Natural killer cell (primary cell): ENCODE data around the gene SLC17A1. TPM values are rescaled to one million over a fixed set of nuclear protein-coding genes. Genes with fewer than 3 reads are reported as not detected.

Source experiments
- ATAC-seq, 3 donors: fragments of 150-1000 bp in 2 of 3; fragments of 200-7000 bp in 1 of 3; cut with Tn5 transposase; 1 replicate in 1 of 3; 2 replicates in 2 of 3; pipeline ENCODE4 v1.10.0; 2021; ENCODE audit warnings: mild to moderate bottlenecking in 2 of 3, moderate library complexity in 2 of 3
- DNase-seq, 2 donors: peaks; one replicate each; pipeline versions ENCODE4 v3.0.0 to v3.0.0-alpha.2; 2013 to 2021; ENCODE audit warnings: mixed read lengths in 1 of 2
- H3K27ac ChIP-seq: one replicate; pipeline ENCODE4 v1.5.1; 2013; ENCODE audit warnings: mild to moderate bottlenecking, low read length
- H3K27me3 ChIP-seq: one replicate; pipeline ENCODE4 v1.6.1; 2013; ENCODE audit warnings: low read length; ENCODE audit not compliant: control insufficient read depth, insufficient read depth
- H3K36me3 ChIP-seq: one replicate; pipeline ENCODE4 v1.6.1; 2013; ENCODE audit warnings: low read length; ENCODE audit not compliant: control insufficient read depth, insufficient read depth
- H3K4me1 ChIP-seq: one replicate; pipeline ENCODE4 v1.6.1; 2013; ENCODE audit warnings: low read length; ENCODE audit not compliant: control insufficient read depth, insufficient read depth
- H3K4me3 ChIP-seq: one replicate; pipeline ENCODE4 v1.5.1; 2013; ENCODE audit warnings: low read length
- H3K9me3 ChIP-seq: one replicate; pipeline ENCODE4 v1.6.1; 2013; ENCODE audit warnings: low read length; ENCODE audit not compliant: control insufficient read depth, insufficient read depth
- H3K27ac Mint-ChIP-seq, 2 donors: one replicate each; pipeline ENCODE4 v1.8.0; 2022; ENCODE audit warnings: mild to moderate bottlenecking in 2 of 2, mixed read lengths in 2 of 2, moderate library complexity in 1 of 2
- H3K27me3 Mint-ChIP-seq, 2 donors: one replicate each; pipeline ENCODE4 v1.8.0; 2022; ENCODE audit warnings: low read depth in 2 of 2, mixed read lengths in 2 of 2
- H3K36me3 Mint-ChIP-seq: one replicate; pipeline ENCODE4 v1.8.0; 2022; ENCODE audit warnings: mixed read lengths
- H3K4me1 Mint-ChIP-seq, 2 donors: one replicate each; pipeline ENCODE4 v1.8.0; 2022; ENCODE audit warnings: mixed read lengths in 2 of 2
- H3K4me3 Mint-ChIP-seq: one replicate; pipeline ENCODE4 v1.8.0; 2022; ENCODE audit warnings: mild to moderate bottlenecking, moderate library complexity, mixed read lengths
- H3K9me3 Mint-ChIP-seq, 2 donors: one replicate each; pipeline ENCODE4 v1.8.0; 2022; ENCODE audit warnings: mixed read lengths in 2 of 2
- WGBS: methylation state at CpG from one replicate; pipeline ENCODE4 v1.1.7; 2013; ENCODE audit warnings: missing lambda C conversion rate; ENCODE audit not compliant: insufficient coverage; 5-methylcytosine and 5-hydroxymethylcytosine counted together
- intact Hi-C: fragments of 100-400 bp; cut with micrococcal nuclease; formaldehyde crosslinking; loops from one replicate; pipeline ENCODE4 v1.14.2; 2022
- total RNA-seq, 4 donors: library from RNA; stranded (reverse); fragments of 120-200 nt in 1 of 4; gene quantifications; one replicate each; pipeline versions ENCODE4 v1.2.3 to v1.2.4, GENCODE V29; 2013 to 2022
- TF ChIP-seq, protein P1 (sequence below): fragments of 200-600 bp; IDR thresholded peaks from one replicate; pipeline ENCODE4 v1.8.0; 2022; ENCODE audit warnings: antibody characterized with exemption

Gene SLC17A1
- total RNA-seq, 3 donors from 2014 or later (not counting 1 experiment from before 2014, with no cell fraction given): 0.27 to 0.71 (median 0.50) TPM

DNA sequence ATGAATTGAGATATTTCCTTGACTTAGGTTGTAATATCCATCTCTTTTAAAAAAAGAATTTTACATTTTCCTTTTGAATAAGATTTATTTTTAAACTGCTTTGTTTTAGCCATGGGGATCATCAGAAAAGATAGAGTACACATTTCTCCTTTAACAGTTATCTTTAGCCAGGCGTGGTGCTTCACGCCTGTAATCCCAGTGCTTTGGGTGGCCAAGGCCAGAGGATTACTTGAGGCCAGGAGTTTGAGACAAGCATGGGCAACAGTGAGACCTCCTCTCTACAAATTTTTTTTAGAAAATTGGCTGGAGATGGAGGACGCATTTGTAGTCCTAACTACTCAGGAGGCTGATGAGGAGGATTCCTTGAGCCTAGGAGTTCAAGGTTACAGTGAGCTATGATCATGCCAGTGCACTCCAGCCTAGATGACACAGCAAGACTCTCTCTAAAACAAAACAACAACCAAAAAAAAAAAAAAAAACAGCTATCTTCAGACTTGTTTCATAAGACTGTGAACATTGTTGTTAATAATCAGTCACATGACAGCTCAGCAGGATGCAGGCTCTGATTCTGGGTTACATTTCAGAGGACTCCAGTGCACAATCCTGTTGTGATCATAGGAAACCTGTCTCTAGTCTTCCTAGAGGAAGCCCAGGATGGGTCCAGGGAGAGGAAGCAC lies 44.2 kb upstream of the SLC17A1 start:
- 98% methylated on average over 3 of the region's 3 CpGs for WGBS
- H3K27ac Mint-ChIP-seq: no peak overlapping the region

DNA sequence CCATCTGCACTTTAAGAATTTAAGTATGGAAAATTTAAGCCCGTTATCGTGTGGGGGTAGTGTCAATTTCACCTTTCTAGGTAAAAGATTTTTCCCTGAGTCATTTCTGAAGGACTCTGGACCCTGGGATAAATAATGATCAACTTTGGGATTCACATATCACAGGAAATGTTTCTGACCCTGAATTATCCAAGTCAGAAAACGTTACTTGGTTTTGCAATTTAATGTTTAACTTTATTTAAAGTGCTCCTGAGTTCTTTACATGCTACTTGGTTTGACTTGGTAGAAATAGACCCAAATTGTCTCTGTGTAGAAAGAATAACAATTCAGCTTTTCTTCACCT lies 43.7 kb upstream of the SLC17A1 start:
- no peaks in the 10 kb centered on the region for H3K27me3 ChIP-seq
- Mint-ChIP-seq H3K36me3 (no peaks in the 10 kb centered on the region), H3K9me3 (no peaks in the 10 kb centered on the region), H3K4me3 (no peak overlapping the region), H3K27me3 (peaks cover 0 to 3% of the 10 kb centered on the region in 2 donors), H3K27ac (peak overlapping the region in 1 of 2 donors; percentile 76), H3K4me1 (peaks cover 21 to 22% of the 10 kb centered on the region in 2 donors)
- TF ChIP-seq, protein P1, sequence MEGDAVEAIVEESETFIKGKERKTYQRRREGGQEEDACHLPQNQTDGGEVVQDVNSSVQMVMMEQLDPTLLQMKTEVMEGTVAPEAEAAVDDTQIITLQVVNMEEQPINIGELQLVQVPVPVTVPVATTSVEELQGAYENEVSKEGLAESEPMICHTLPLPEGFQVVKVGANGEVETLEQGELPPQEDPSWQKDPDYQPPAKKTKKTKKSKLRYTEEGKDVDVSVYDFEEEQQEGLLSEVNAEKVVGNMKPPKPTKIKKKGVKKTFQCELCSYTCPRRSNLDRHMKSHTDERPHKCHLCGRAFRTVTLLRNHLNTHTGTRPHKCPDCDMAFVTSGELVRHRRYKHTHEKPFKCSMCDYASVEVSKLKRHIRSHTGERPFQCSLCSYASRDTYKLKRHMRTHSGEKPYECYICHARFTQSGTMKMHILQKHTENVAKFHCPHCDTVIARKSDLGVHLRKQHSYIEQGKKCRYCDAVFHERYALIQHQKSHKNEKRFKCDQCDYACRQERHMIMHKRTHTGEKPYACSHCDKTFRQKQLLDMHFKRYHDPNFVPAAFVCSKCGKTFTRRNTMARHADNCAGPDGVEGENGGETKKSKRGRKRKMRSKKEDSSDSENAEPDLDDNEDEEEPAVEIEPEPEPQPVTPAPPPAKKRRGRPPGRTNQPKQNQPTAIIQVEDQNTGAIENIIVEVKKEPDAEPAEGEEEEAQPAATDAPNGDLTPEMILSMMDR: no peak
- no peak overlapping the region for H3K27ac ChIP-seq
- WGBS: 92% methylated on average over 2 of the region's 3 CpGs
- DNase-seq: no peak
- intact Hi-C loops: no loop called here
- H3K4me3 ChIP-seq: no peak overlapping the region
- no peaks in the 10 kb centered on the region for H3K9me3 ChIP-seq
- H3K36me3 ChIP-seq: no peaks in the 10 kb centered on the region
- peaks cover 6% of the 10 kb centered on the region for H3K4me1 ChIP-seq
- ATAC-seq: no peak

More for the DNA sequence above, 44.2 kb upstream of the SLC17A1 start:
- Histone ChIP-seq H3K4me1 (peaks cover 6% of the 10 kb centered on the region), H3K36me3 (no peaks in the 10 kb centered on the region), H3K27me3 (no peaks in the 10 kb centered on the region), H3K4me3 (no peak overlapping the region), H3K9me3 (no peaks in the 10 kb centered on the region), H3K27ac (no peak overlapping the region)
- DNase-seq: no peak
- H3K4me1 Mint-ChIP-seq: peaks cover 21 to 22% of the 10 kb centered on the region in 2 donors
- intact Hi-C loops: no loop called here
- H3K9me3 Mint-ChIP-seq: no peaks in the 10 kb centered on the region
- TF ChIP-seq, protein P1: no peak
- H3K4me3 Mint-ChIP-seq: no peak overlapping the region
- no peaks in the 10 kb centered on the region for H3K36me3 Mint-ChIP-seq
- ATAC-seq: peak in 1 of 3 donors; percentile 18
- peaks cover 0 to 3% of the 10 kb centered on the region in 2 donors for H3K27me3 Mint-ChIP-seq

DNA sequence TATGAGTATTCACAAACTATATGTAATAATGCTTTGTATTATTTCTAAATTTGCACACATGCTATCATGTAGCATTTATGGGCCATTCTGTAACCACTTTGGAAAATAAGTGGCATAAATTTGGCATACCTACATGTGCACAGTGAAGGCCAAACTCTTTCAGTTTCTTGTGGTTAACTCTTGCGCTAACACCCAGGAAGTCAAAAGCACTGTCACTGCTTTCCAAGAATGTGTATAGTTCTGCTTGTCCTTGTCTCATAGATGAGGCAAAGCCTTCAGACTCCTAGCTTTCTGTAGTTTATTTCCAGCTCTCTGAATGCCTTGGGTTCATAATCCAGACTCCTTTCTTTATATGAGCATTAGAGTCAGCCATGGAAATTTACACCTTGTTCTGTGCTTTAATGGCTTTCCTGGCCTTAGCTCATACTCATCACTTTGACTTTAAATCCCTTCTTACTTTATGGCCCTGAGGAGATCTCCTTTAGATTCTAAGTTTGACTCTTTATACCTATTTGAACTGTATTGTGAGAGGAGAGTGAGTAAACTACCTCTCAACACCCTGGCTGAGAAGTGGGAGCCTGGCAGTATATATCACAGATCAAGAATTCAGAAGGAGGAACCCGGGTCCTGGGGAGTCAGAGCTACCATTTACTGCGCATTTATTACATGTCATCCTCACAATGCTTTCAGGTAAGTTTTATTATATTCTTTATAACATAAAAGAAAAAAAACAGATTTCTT lies 43.1 kb upstream of the SLC17A1 start:
- TF ChIP-seq, protein P1: no peak
- peak in 1 of 2 donors; percentile 33 for DNase-seq
- H3K4me3 Mint-ChIP-seq: peak overlapping the region; percentile 28
- Histone ChIP-seq H3K36me3 (no peaks in the 10 kb centered on the region), H3K4me1 (peaks cover 6% of the 10 kb centered on the region), H3K4me3 (no peak overlapping the region), H3K27ac (no peak overlapping the region), H3K27me3 (no peaks in the 10 kb centered on the region), H3K9me3 (no peaks in the 10 kb centered on the region)
- H3K27ac Mint-ChIP-seq: peak overlapping the region; percentile 47 to 76
- ATAC-seq: peak in 2 of 3 donors; percentile 70 to 72
- intact Hi-C loops: no loop called here
- peaks cover 0 to 3% of the 10 kb centered on the region in 2 donors for H3K27me3 Mint-ChIP-seq
- H3K9me3 Mint-ChIP-seq: no peaks in the 10 kb centered on the region
- WGBS: 12% methylated on average over 1 of the region's 3 CpGs
- peaks cover 21 to 22% of the 10 kb centered on the region in 2 donors for H3K4me1 Mint-ChIP-seq
- H3K36me3 Mint-ChIP-seq: no peaks in the 10 kb centered on the region
